Measurements from ENCODE around the gene ZNF777.

- TF ChIP-seq CTCF (IDR thresholded peaks at IDR 0.05; ENCODE audit: borderline replicate concordance, extremely low read depth, low read length, poor library complexity, severe bottlenecking) = no peak
- TF ChIP-seq EZH2 (IDR thresholded peaks at IDR 0.05; ENCODE audit: borderline replicate concordance, low read depth, low read length, severe bottlenecking) = no peak
Measured at GRCh38 chr7:149496642-149497391, 36.0 kb upstream of the ZNF777 start.
